CD4-positive, alpha-beta T cell (primary cell): ENCODE data around the gene MFSD2A. TPM values are rescaled to one million over a fixed set of nuclear protein-coding genes. Genes with fewer than 3 reads are reported as not detected.

Experiments
- ATAC-seq: fragments of 200-7000 bp; cut with Tn5 transposase; one replicate; pipeline ENCODE4 v1.10.0; 2022; ENCODE audit warnings: mild to moderate bottlenecking; ENCODE audit not compliant: poor library complexity
- CTCF ChIA-PET: fragments of 350-600 bp; sonication (Branson Sonifier 250); formaldehyde crosslinking; loops from one replicate; lab custom pipeline; 2021; ENCODE audit warnings: antibody characterized with exemption, inconsistent platforms; lab: Charles Lee
- POLR2A ChIA-PET: fragments of 350-600 bp; sonication (Branson Sonifier 250); formaldehyde crosslinking; loops from one replicate; lab custom pipeline; 2021; ENCODE audit warnings: antibody characterized with exemption, inconsistent platforms; lab: Charles Lee
- DNase-seq, 14 experiments: peaks; one replicate each; pipeline ENCODE4 v3.0.0-alpha.2; 2013 to 2020; ENCODE audit warnings: mixed read lengths in 2 of 14
- H3K27ac ChIP-seq, 2 donors: one replicate each; pipeline versions ENCODE4 v1.5.1 to v1.7.0; 2013; ENCODE audit warnings: low read length in 2 of 2, low read depth in 1 of 2, mild to moderate bottlenecking in 1 of 2
- H3K27me3 ChIP-seq, 2 experiments: 1 replicate in 1 of 2; 2 replicates in 1 of 2; pipeline versions ENCODE4 v1.6.1 to v1.7.0; 2013; ENCODE audit warnings: low read length in 2 of 2, control low read depth in 1 of 2, mild to moderate bottlenecking in 1 of 2, moderate library complexity in 1 of 2; ENCODE audit not compliant: insufficient read depth in 2 of 2, control insufficient read depth in 1 of 2
- H3K36me3 ChIP-seq: one replicate; pipeline ENCODE4 v1.6.1; 2013; ENCODE audit warnings: low read length, control low read depth; ENCODE audit not compliant: insufficient read depth
- H3K4me1 ChIP-seq: one replicate; pipeline ENCODE4 v1.6.1; 2013; ENCODE audit warnings: low read length, control low read depth; ENCODE audit not compliant: insufficient read depth
- H3K4me3 ChIP-seq: one replicate; pipeline ENCODE4 v1.5.1; 2013; ENCODE audit warnings: mild to moderate bottlenecking, low read length, moderate library complexity
- H3K9me3 ChIP-seq, 2 experiments: 1 replicate in 1 of 2; 2 replicates in 1 of 2; pipeline versions ENCODE4 v1.6.1 to v1.7.0; 2013; ENCODE audit warnings: low read length in 2 of 2, mild to moderate bottlenecking in 2 of 2, control low read depth in 1 of 2, moderate library complexity in 1 of 2; ENCODE audit not compliant: control insufficient read depth in 1 of 2, insufficient read depth in 1 of 2
- H3K27ac Mint-ChIP-seq: one replicate; pipeline ENCODE4 v1.8.0; 2020; ENCODE audit warnings: mixed read lengths
- H3K27me3 Mint-ChIP-seq: one replicate; pipeline ENCODE4 v1.8.0; 2021; ENCODE audit warnings: mixed read lengths
- H3K36me3 Mint-ChIP-seq: one replicate; pipeline ENCODE4 v1.8.0; 2021; ENCODE audit warnings: low read depth, mixed read lengths
- H3K4me1 Mint-ChIP-seq: one replicate; pipeline ENCODE4 v1.8.0; 2021; ENCODE audit warnings: low read depth, mixed read lengths
- H3K4me3 Mint-ChIP-seq: one replicate; pipeline ENCODE4 v1.8.0; 2020; ENCODE audit warnings: mild to moderate bottlenecking, mixed read lengths
- H3K9me3 Mint-ChIP-seq: one replicate; pipeline ENCODE4 v1.8.0; 2020; ENCODE audit warnings: mixed read lengths
- intact Hi-C, 2 experiments: fragments of 100-400 bp; cut with DNase I in 1 of 2; cut with micrococcal nuclease in 1 of 2; formaldehyde crosslinking; loops; one replicate each; pipeline versions ENCODE4 v1.15.1 to v1.9.0; 2023 to 2025; cut with DNase I, micrococcal nuclease
- total RNA-seq, 174 experiments: library from RNA in 2 of 174; stranded (reverse) in 2 of 174; gene quantifications; one replicate each; pipeline ENCODE4 v1.2.3 and lab custom pipeline; 2021 to 2026
- TF ChIP-seq, protein P1 (sequence below): fragments of 200-600 bp; IDR thresholded peaks from one replicate; pipeline ENCODE4 v1.8.0; 2022; ENCODE audit warnings: antibody characterized with exemption, mild to moderate bottlenecking

MFSD2A gene
- total RNA-seq, 2 experiments from 2014 or later = 2.5 to 2.7 TPM

DNA sequence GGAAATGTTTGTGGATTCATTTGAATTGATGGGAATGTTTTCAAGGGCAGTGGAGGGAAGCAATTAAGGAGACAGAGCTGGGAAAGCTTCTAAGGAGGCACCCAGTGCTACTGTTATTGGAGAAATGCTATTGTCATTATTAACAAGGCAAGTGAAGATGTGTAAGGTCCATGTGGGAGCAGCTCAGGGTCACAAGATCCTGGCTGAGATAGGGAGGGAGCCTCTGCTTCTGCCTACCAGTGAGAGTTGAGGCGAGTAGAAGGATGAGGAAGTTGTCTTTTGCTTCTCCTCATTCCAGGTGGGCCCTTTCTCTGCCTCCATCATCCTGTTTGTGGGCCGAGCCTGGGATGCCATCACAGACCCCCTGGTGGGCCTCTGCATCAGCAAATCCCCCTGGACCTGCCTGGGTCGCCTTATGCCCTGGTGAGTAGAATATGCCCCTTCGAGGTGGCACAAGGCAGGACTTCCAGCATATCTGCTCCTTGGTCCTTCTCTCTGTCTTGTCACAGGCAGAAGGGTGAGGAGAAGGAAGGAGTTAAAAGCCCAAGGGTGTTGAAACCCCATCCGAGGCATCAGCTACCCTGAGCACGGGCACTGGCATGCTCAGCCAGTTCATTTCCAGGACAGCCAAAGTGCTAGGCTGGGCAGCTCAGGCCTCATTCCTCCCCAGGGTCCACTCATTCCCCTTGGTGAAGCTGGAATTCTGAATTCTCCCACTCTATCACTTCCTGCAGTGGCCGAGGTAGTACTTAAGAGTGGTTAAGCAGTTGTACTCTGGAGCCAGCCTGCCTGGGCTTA is 3.7 kb downstream of the MFSD2A start:
- Histone ChIP-seq H3K27me3 (no peaks in the 10 kb centered on the region), H3K27ac (no peak overlapping the region), H3K36me3 (no peaks in the 10 kb centered on the region), H3K9me3 (no peaks in the 10 kb centered on the region), H3K4me1 (peaks cover 32% of the 10 kb centered on the region), H3K4me3 (no peak overlapping the region)
- intact Hi-C loops = no loop called here
- no peaks in the 10 kb centered on the region for H3K9me3 Mint-ChIP-seq
- ChIA-PET CTCF (interaction anchor here (1.0 kb wide), 1 partner anchor 14 kb away, joined by 3 read pairs; no protein-coding TSS in a partner anchor), POLR2A (no interaction called here)
- H3K4me3 Mint-ChIP-seq = no peak overlapping the region
- ATAC-seq (no peak), DNase-seq (no peak)
- no peaks in the 10 kb centered on the region for H3K27me3 Mint-ChIP-seq
- TF ChIP-seq, protein P1, sequence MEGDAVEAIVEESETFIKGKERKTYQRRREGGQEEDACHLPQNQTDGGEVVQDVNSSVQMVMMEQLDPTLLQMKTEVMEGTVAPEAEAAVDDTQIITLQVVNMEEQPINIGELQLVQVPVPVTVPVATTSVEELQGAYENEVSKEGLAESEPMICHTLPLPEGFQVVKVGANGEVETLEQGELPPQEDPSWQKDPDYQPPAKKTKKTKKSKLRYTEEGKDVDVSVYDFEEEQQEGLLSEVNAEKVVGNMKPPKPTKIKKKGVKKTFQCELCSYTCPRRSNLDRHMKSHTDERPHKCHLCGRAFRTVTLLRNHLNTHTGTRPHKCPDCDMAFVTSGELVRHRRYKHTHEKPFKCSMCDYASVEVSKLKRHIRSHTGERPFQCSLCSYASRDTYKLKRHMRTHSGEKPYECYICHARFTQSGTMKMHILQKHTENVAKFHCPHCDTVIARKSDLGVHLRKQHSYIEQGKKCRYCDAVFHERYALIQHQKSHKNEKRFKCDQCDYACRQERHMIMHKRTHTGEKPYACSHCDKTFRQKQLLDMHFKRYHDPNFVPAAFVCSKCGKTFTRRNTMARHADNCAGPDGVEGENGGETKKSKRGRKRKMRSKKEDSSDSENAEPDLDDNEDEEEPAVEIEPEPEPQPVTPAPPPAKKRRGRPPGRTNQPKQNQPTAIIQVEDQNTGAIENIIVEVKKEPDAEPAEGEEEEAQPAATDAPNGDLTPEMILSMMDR = no peak
- H3K36me3 Mint-ChIP-seq = no peaks in the 10 kb centered on the region
- H3K4me1 Mint-ChIP-seq = peaks cover 25% of the 10 kb centered on the region
- H3K27ac Mint-ChIP-seq = no peak overlapping the region

DNA sequence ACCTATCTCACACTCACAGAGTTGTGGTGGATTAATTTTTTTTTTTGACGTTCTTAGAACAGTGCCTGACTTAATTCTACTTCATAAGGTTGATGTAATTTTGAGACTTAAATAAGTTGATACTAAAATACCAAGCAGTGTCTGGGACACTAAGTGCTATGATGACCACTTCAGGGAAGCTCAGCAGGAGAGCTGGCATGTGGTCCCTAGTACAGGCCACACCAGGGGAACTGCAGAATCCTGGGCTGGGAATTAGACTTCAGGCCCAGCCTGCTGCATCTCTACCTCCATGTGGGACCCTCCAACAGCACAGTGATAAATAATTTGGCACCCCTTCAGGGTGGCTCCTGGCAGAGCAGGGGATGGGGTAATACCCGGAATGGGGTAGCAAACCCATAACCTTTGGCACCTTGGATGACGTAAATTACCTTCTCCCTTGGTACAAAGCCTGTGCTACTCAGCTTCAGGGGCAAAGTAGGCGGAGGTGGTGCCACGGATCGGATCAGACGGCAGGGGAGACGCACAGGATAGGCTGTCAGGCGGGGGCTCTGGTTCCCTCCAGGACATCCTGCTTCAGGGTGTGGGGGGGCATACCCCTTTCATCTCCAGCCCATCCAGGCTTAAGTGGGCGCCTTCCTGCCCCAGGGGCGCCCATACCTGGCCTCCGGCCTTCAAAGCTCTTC is 4.8 kb downstream of the MFSD2A start:
- H3K4me1 Mint-ChIP-seq = peaks cover 20% of the 10 kb centered on the region
- no peak overlapping the region for H3K27ac ChIP-seq

DNA sequence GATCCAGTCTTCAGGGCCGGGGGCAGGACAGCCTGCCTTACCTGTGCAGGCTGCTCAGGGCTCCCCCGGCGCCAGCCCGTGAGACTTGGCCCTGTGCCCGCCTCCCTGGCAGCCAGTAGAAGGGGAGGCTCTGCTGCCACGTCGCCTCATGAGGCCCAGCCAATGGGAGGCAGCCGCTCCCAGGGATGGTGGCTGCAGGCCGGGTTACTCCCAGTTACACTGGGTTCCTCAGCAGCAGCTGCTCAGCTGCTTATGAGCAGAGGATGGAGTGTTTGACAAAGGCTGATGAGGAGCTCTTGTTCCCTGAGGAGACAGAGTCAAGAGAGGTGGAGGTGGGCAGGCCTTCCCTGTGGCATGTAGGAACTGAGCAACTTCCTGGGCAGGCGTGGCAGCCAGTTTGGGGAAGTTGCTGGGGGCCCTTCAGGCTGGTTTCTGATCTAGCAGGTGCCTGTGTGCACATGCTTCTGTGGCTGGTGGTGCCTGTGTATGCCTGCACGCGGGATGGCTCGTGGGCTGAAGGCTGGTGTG is 5.5 kb downstream of the MFSD2A start:
- Histone ChIP-seq H3K4me1 (peaks cover 19% of the 10 kb centered on the region), H3K27me3 (no peaks in the 10 kb centered on the region), H3K36me3 (no peaks in the 10 kb centered on the region), H3K9me3 (no peaks in the 10 kb centered on the region), H3K4me3 (no peak overlapping the region), H3K27ac (no peak overlapping the region)
- Mint-ChIP-seq H3K4me1 (peaks cover 15% of the 10 kb centered on the region), H3K27me3 (no peaks in the 10 kb centered on the region), H3K27ac (no peak overlapping the region), H3K36me3 (no peaks in the 10 kb centered on the region), H3K9me3 (no peaks in the 10 kb centered on the region), H3K4me3 (no peak overlapping the region)
- TF ChIP-seq, protein P1 = no peak
- ChIA-PET POLR2A (no interaction called here), CTCF (no interaction called here)
- DNase-seq (peak in 7 of 14 experiments; percentile 7 to 59 (median 38)), ATAC-seq (peak; percentile 74)
- intact Hi-C loops = no loop called here

More for the DNA sequence above, 4.8 kb downstream of the MFSD2A start:
- ATAC-seq (no peak), DNase-seq (no peak)
- H3K27me3 Mint-ChIP-seq = no peaks in the 10 kb centered on the region
- H3K4me3 Mint-ChIP-seq = no peak overlapping the region
- intact Hi-C loops = no loop called here
- ChIA-PET POLR2A (no interaction called here), CTCF (no interaction called here)
- TF ChIP-seq, protein P1 = no peak
- no peak overlapping the region for H3K27ac Mint-ChIP-seq
- Histone ChIP-seq H3K27me3 (no peaks in the 10 kb centered on the region), H3K9me3 (no peaks in the 10 kb centered on the region), H3K36me3 (no peaks in the 10 kb centered on the region), H3K4me3 (no peak overlapping the region), H3K4me1 (peaks cover 26% of the 10 kb centered on the region)
- no peaks in the 10 kb centered on the region for H3K9me3 Mint-ChIP-seq
- no peaks in the 10 kb centered on the region for H3K36me3 Mint-ChIP-seq
